Fibroblast of lung (primary cell): Measurements from ENCODE around the gene RFX1.

Experiments used
- CTCF ChIP-seq, 2 donors: IDR thresholded peaks in 1 of 2; conservative IDR thresholded peaks in 1 of 2; 1 replicate in 1 of 2; 2 replicates in 1 of 2; pipeline ENCODE4 v1.5.1; 2011 to 2012; ENCODE audit warnings: low read length in 2 of 2, control low read depth in 1 of 2, inconsistent platforms in 1 of 2, low read depth in 1 of 2, mild to moderate bottlenecking in 1 of 2
- EZH2 ChIP-seq: IDR thresholded peaks from 2 replicates; pipeline ENCODE4 v1.5.1; 2012; ENCODE audit warnings: low read length, control low read depth, mild to moderate bottlenecking; ENCODE audit errors: missing control alignments

- no peak for TF ChIP-seq CTCF (conservative IDR thresholded peaks at IDR 0.05 in 1 of 2, IDR thresholded peaks at IDR 0.05 in 1 of 2; ENCODE audit: low read depth in 1 of 2, low read length in 2 of 2)
- no peak for TF ChIP-seq EZH2
These were observed 22.8 kb upstream of the RFX1 start for GRCh38 chr19:14028901-14029300.
